ENCODE measurements around the gene CTAG1A.
"Not testable (repeated sequence)": the region's sequence is repeated elsewhere in the genome, so short reads cannot be mapped to it uniquely, and the experiment has no call there.

The CTAG1A gene

DNA sequence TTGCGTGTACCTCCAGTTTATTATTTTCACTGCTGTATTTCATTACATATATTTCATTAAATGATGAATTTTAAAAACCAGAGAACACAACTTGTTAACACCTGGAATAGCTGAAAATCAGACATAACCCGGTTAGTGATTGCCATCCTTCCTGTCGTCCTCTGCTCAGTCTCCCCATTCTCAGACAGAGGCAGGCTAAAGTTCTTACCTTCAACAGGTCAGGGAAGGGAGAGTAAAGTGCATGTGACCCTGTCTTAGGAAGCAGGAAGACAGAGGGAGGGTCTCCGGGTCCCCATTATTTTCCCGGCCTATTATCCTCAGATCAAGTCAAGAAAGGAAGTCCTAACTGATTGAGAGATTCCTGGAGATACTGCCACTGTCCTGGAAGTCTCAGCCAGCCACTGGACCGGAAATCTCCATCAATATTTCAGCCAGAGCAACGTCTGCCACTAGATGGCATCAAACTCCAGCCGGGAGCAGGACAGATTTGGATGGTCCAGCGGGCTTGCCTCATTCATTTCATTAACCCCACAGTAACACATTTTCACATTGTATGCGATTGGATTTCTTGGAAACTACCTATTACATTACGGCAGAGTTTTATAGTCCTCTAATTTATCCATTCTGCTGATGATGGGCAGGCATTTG is 36.0 kb downstream of the CTAG1A start:
- DNase-seq, result not testable (repeated sequence)

DNA sequence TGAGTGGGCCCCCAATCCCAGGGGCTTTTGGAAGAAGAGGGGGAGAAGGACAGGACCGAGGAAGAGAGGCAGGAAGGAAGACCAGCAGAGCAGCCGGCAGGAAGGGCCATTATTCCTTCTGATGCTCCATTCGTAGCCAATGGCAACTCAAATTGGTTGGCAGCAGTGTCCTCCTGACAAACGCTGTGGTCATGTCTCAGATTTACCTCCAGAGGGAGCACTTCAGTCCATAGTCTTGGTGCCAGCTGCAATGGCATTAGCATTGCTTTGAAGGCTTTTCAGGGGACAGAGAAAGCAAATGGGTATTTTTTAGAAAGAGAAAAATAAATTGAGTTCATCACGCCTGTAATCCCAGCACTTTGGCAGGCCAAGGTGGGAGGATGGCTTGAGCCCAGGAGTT is 44.0 kb downstream of the CTAG1A start:
- not testable (repeated sequence) for DNase-seq

DNA sequence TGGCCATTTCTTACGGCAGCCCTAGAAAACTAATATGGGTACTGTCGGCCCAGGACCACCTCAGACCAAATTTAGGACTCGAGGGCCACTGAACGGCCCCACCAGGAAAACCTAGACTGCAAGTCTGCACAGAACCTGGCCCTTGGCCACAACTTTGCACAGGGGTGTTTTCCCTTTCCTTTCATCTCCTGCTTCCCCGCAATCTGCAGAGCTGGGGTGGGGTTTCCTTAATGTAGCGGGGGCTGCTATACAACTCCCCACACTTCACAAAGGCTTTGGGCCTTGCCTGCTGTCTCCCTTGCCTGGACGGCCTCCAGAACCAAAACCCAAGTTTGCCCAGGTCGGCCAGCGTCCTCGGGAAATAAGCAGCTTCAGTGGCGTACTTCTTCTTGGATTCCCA is 46.0 kb downstream of the CTAG1A start:
- DNase-seq, result not testable (repeated sequence)

DNA sequence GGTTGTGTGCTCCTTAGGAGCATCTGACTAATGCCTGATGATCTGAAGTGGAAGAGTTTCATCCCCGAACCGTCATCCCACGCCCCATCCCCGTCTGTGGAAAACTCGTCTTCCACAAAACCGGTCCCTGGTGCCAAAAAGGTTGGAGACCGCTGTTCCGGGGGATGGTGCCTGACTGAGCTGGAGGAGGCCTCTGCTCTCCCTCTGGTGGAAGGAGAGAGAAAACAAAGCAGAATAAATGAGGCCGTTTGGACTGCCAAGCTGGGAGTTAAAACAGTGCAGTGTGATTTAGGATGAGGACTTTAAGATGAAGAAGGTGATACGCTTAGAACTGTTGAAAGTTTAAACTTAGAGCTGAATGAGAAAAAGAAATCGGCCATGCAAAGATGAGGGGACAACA is 48.7 kb downstream of the CTAG1A start:
- DNase-seq, result not testable (repeated sequence)

Measured in HCEC 1CT (cell line).